Umbilical cord (tissue), 2 donors: ENCODE results near the gene MED10. TPM values are rescaled to one million over a fixed set of nuclear protein-coding genes. Genes with fewer than 3 reads are reported as not detected.
A peak's percentile ranks its signal among the peaks of the same experiment; 100 is the strongest.

Source experiments
- DNase-seq: peaks from one replicate; pipeline ENCODE4 v3.0.0-alpha.2; 2015; ENCODE audit warnings: low spot score
- total RNA-seq: library from RNA; depleted of rRNA; stranded (reverse); fragments of >200 nt; gene quantifications from one replicate; pipeline ENCODE4 v1.2.3, GENCODE V29; 2014; ENCODE audit warnings: low replicate concordance; ENCODE audit not compliant: insufficient read depth

Gene MED10
- total RNA-seq, 1 donor from 2014 or later, result 7.7 TPM

- DNase-seq, result no peak
Observed at GRCh38 chr5:6350277-6351090, 27.9 kb downstream of the MED10 start.

- DNase-seq, result no peak
Observed at GRCh38 chr5:6349387-6349786, 29.0 kb downstream of the MED10 start.

- no peak for DNase-seq
Observed at GRCh38 chr5:6348476-6349000, 29.8 kb downstream of the MED10 start.

GRCh38 chr5:6347673-6348072 is 30.7 kb downstream of the MED10 start:
- no peak for DNase-seq

- DNase-seq, result no peak
Observed at GRCh38 chr5:6347165-6347564, 31.2 kb downstream of the MED10 start.

- no peak for DNase-seq
Observed at GRCh38 chr5:6344593-6344989, 33.8 kb downstream of the MED10 start.

- DNase-seq, result no peak
Observed at GRCh38 chr5:6343951-6344592, 34.3 kb downstream of the MED10 start.

- DNase-seq, result no peak
Observed at GRCh38 chr5:6342689-6343315, 35.5 kb downstream of the MED10 start.

- no peak for DNase-seq
Observed at GRCh38 chr5:6340100-6340499, 38.2 kb downstream of the MED10 start.

GRCh38 chr5:6338871-6339270 is 39.5 kb downstream of the MED10 start:
- DNase-seq, result no peak

- DNase-seq, result no peak
Observed at GRCh38 chr5:6338135-6338534, 40.2 kb downstream of the MED10 start.

GRCh38 chr5:6333182-6333905 is 45.0 kb downstream of the MED10 start:
- DNase-seq, result no peak

- DNase-seq, result peak; percentile 19
Observed at GRCh38 chr5:6328173-6328572, 50.2 kb downstream of the MED10 start.

- no peak for DNase-seq
Observed at GRCh38 chr5:6326776-6327175, 51.6 kb downstream of the MED10 start.

GRCh38 chr5:6322163-6322713 is 56.1 kb downstream of the MED10 start:
- no peak for DNase-seq

Other genes with a start within 250 kb of the MED10 start
- gene UBE2QL1, start 70.3 kb upstream of the MED10 start, total RNA-seq, result 0.72 TPM